Right lobe of liver (tissue), 6 donors: ENCODE results near the gene DHX40. TPM values are rescaled to one million over a fixed set of nuclear protein-coding genes. Genes with fewer than 3 reads are reported as not detected.

Experiments
- ATAC-seq, 4 donors: fragments of 200-7000 bp; cut with Tn5 transposase; one replicate each; pipeline ENCODE4 v1.9.1; 2020; ENCODE audit warnings: mild to moderate bottlenecking in 4 of 4, moderate library complexity in 4 of 4
- DNase-seq, 3 donors: peaks; one replicate each; pipeline ENCODE4 v3.0.0-alpha.2; 2020
- H3K27ac ChIP-seq, 3 donors: fragments of 200-600 bp; one replicate each; pipeline ENCODE4 v1.8.0; 2022
- H3K27me3 ChIP-seq, 2 donors: fragments of 200-600 bp; one replicate each; pipeline ENCODE4 v1.8.0; 2022
- H3K36me3 ChIP-seq, 4 donors: fragments of 200-600 bp; sonication (generic) in 1 of 4; one replicate each; pipeline versions ENCODE4 v1.5.1 to v1.8.0; 2017 to 2022; ENCODE audit warnings: control low read depth in 1 of 4
- H3K4me1 ChIP-seq, 4 donors: fragments of 200-600 bp; sonication (generic) in 1 of 4; one replicate each; pipeline versions ENCODE4 v1.5.1 to v1.8.0; 2017 to 2022; ENCODE audit warnings: control low read depth in 1 of 4
- H3K4me3 ChIP-seq, 3 donors: fragments of 200-600 bp; one replicate each; pipeline ENCODE4 v1.8.0; 2022
- H3K9me3 ChIP-seq, 4 donors: fragments of 200-600 bp; sonication (generic) in 1 of 4; one replicate each; pipeline versions ENCODE4 v1.5.1 to v1.8.0; 2017 to 2022; ENCODE audit warnings: control low read depth in 1 of 4
- CTCF ChIP-seq, 4 donors: fragments of 200-600 bp in 3 of 4; fragments of 450-650 bp in 1 of 4; IDR thresholded peaks; one replicate each; pipeline versions ENCODE4 v1.5.1 to v1.8.0; 2016 to 2022; ENCODE audit warnings: antibody characterized with exemption in 4 of 4, mild to moderate bottlenecking in 2 of 4
- POLR2A ChIP-seq: fragments of 450-650 bp; IDR thresholded peaks from one replicate; pipeline ENCODE4 v1.6.1; 2017; ENCODE audit warnings: antibody characterized with exemption, mild to moderate bottlenecking
- WGBS: methylation state at CpG from one replicate; pipeline ENCODE4 v1.1.6; 2018; ENCODE audit warnings: low coverage, low lambda C conversion rate; ENCODE audit not compliant: insufficient coverage; ENCODE audit errors: missing lambda C conversion rate; 5-methylcytosine and 5-hydroxymethylcytosine counted together
- intact Hi-C, 2 donors: fragments of 100-400 bp; cut with DNase I; formaldehyde crosslinking; loops; one replicate each; pipeline versions ENCODE4 v1.11.2 to v1.14.1; 2022
- total RNA-seq, 6 experiments: library from RNA; depleted of rRNA in 2 of 6; stranded (reverse); fragments of >200 nt in 2 of 6; fragmentation: NEBNext Ultra II Directional in 3 of 6; extraction: Animal tissue kit (Norgen Biotek cat#: 25700) in 3 of 6; gene quantifications; one replicate each; pipeline versions ENCODE4 v1.1.0 to v1.2.4, GENCODE V29; 2016 to 2023
- donor health status: DM: no; HTN: yes; CAD: no.
- donor health status: DM: no; HTN: no; CAD: no.
- donor health status: DM: no; HTN: no; CAD: no.
- donor health status: DM: no; HTN: yes; CAD: no.
- donor health status: DM: no; HTN: yes; CAD: no.

DHX40 gene
- total RNA-seq, 6 experiments from 2014 or later, result 7.8 to 12.0 (median 9.4) TPM

GRCh38 chr17:59616253-59616920, 51.0 kb downstream of the DHX40 start:
- intact Hi-C loops, result no loop called here
- DNase-seq, result no peak
- no peak for ATAC-seq

DNA sequence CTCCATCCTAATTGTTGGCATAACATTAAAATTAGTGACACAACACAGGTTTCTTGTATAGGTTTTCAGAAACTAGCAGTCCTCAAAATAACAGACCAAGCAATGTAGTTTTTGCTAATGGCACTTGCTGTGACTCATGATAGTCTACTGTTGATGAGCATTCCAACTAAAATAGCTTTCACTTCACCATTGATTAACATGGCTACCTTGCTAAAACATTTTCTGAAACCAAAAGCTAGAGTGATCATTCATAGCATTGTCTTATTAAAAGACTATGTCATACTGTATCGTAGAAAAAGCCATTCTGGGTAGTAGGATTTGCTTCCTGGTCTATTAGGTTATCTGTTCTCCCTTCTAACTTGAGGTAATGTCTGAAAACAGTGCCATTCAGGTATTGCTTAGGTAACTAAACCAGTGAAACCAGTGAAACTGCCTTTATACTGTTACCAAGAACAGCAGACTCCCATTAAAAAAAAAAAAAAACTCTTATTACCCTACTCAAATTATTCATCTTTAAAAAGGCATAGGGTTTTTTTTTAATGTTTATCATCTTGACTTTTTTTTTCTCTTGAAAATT, 51.8 kb downstream of the DHX40 start:
- DNase-seq (no peak), ATAC-seq (no peak)
- Histone ChIP-seq H3K4me3 (no peak overlapping the region), H3K27me3 (no peaks in the 10 kb centered on the region), H3K27ac (peak overlapping the region in 1 of 3 donors; percentile 99), H3K36me3 (no peaks in the 10 kb centered on the region), H3K9me3 (no peaks in the 10 kb centered on the region), H3K4me1 (peaks cover 0 to 19% (median 8%) of the 10 kb centered on the region in 4 donors)
- intact Hi-C loops, result no loop called here
- 83% methylated on average over 1 of the region's 1 CpG for WGBS
- no peak for TF ChIP-seq POLR2A
- no peak for TF ChIP-seq CTCF (IDR thresholded peaks at IDR 0.05)

More at GRCh38 chr17:59616253-59616920, 51.0 kb downstream of the DHX40 start:
- WGBS, result 87% methylated on average over 7 of the region's 7 CpGs
- Histone ChIP-seq H3K4me1 (peaks cover 0 to 11% (median 4%) of the 10 kb centered on the region in 4 donors), H3K27me3 (no peaks in the 10 kb centered on the region), H3K4me3 (no peak overlapping the region), H3K9me3 (no peaks in the 10 kb centered on the region), H3K36me3 (no peaks in the 10 kb centered on the region), H3K27ac (no peak overlapping the region)
- TF ChIP-seq POLR2A (no peak), CTCF (IDR thresholded peaks at IDR 0.05) (no peak)

GRCh38 chr17:59619035-59619297, 53.6 kb downstream of the DHX40 start:
- peak overlapping the region; percentile 78 to 84 (median 79) for H3K4me3 ChIP-seq
- intact Hi-C loops, result no loop called here
- TF ChIP-seq POLR2A (no peak), CTCF (IDR thresholded peaks at IDR 0.05) (no peak)
- H3K9me3 ChIP-seq, result no peaks in the 10 kb centered on the region
- H3K4me1 ChIP-seq, result peaks cover 0 to 36% (median 9%) of the 10 kb centered on the region in 4 donors
- no peak for DNase-seq
- peak overlapping the region; percentile 95 to 99 (median 98) for H3K27ac ChIP-seq
- H3K36me3 ChIP-seq, result no peaks in the 10 kb centered on the region
- H3K27me3 ChIP-seq, result no peaks in the 10 kb centered on the region
- WGBS, result 0% methylated on average over 9 of the region's 11 CpGs
- no peak for ATAC-seq

GRCh38 chr17:59619298-59620063, 54.1 kb downstream of the DHX40 start, which contains the start of gene CLTC:
CLTC (plus strand) TSS chr17:59619895; CDS start chr17:59620132, 237 bp downstream.
- Histone ChIP-seq H3K36me3 (no peaks in the 10 kb centered on the region), H3K27me3 (no peaks in the 10 kb centered on the region), H3K27ac (peak within 1 kb of the TSS; percentile 95 to 99 (median 98)), H3K9me3 (no peaks in the 10 kb centered on the region), H3K4me1 (peaks cover 0 to 41% (median 9%) of the 10 kb centered on the region in 4 donors), H3K4me3 (peak within 1 kb of the TSS; percentile 78 to 84 (median 79))
- TF ChIP-seq POLR2A, result peak; percentile 95
- no peak for TF ChIP-seq CTCF (IDR thresholded peaks at IDR 0.05)
- peak; percentile 92 to 95 (median 94) for DNase-seq
- under 1% methylated on average over 29 of the region's 65 CpGs for WGBS
- ATAC-seq, result peak; percentile 87 to 94 (median 89)
- intact Hi-C loops, result no loop called here
